Dendritic cell treated with granulocyte-macrophage colony-stimulating factor and Interleukin-4, amounts not matched to agents 40 ng/mL and 50 ng/mL, for 4 days (primary cell): Measurements from ENCODE around the gene MFSD11.
"Not testable (repeated sequence)": the region's sequence is repeated elsewhere in the genome, so short reads cannot be mapped to it uniquely, and the experiment has no call there.

Source experiments
- H3K27ac Mint-ChIP-seq: one replicate; pipeline ENCODE4 v1.8.0; 2022; ENCODE audit warnings: mild to moderate bottlenecking, mixed read lengths
- H3K27me3 Mint-ChIP-seq: one replicate; pipeline ENCODE4 v1.8.0; 2022; ENCODE audit warnings: mild to moderate bottlenecking, mixed read lengths
- H3K36me3 Mint-ChIP-seq: one replicate; pipeline ENCODE4 v1.8.0; 2022; ENCODE audit warnings: low read depth, mixed read lengths
- H3K4me1 Mint-ChIP-seq: one replicate; pipeline ENCODE4 v1.8.0; 2022; ENCODE audit warnings: low read depth, mixed read lengths
- H3K4me3 Mint-ChIP-seq: one replicate; pipeline ENCODE4 v1.8.0; 2022; ENCODE audit warnings: mild to moderate bottlenecking, moderate library complexity, mixed read lengths
- H3K9me3 Mint-ChIP-seq: one replicate; pipeline ENCODE4 v1.8.0; 2022; ENCODE audit warnings: mixed read lengths
- intact Hi-C: fragments of 100-400 bp; cut with micrococcal nuclease; formaldehyde crosslinking; loops from one replicate; pipeline ENCODE4 v1.15.0; 2022

MFSD11 gene

DNA sequence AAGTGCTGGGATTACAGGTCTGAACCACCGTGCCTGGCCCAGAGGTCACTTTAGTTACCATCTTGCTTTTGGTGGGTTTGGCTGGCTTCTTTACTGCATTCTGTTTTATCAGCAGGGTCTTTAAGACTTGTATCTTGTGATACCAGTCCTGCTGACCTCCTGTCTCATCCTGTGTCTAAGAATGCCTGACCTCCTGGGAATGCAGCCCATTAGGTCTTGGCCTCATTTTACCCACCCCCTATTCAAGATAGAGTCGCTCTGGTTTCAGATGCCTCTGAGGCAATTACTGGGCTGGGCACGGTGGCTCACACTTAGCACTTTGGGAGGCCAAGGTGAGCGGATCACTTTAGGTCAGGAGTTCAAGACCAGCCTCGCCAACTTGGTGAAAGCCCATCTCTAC is 63.8 kb downstream of the MFSD11 start:
- intact Hi-C loops: no loop called here
- no peaks in the 10 kb centered on the region for H3K27me3 Mint-ChIP-seq
- no peaks in the 10 kb centered on the region for H3K9me3 Mint-ChIP-seq

DNA sequence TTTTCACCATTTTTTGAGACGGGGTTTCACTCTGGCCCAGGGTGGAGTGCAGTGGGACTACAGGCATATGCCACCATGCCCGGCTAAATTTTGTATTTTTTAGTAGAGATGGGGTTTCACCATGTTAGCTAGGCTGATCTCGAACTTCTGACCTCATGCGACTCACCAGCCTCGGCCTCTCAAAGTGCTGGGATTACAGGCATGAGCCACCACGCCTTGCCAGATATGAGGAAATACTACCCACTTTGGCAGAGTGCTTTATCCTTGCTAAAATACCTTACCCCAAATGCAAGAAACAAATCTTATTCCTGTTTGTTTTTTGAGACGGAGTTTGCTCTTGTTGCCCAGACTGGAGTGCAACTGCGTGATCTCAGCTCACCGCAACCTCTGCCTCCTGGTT is 67.4 kb downstream of the MFSD11 start:
- Mint-ChIP-seq H3K9me3 (no peaks in the 10 kb centered on the region), H3K4me1 (no peaks in the 10 kb centered on the region), H3K27me3 (no peaks in the 10 kb centered on the region), H3K4me3 (no peak overlapping the region), H3K36me3 (no peaks in the 10 kb centered on the region), H3K27ac (no peak overlapping the region)
- intact Hi-C loops: no loop called here

More for the DNA sequence above, 63.8 kb downstream of the MFSD11 start:
- Mint-ChIP-seq H3K4me3 (no peak overlapping the region), H3K36me3 (no peaks in the 10 kb centered on the region), H3K4me1 (no peaks in the 10 kb centered on the region), H3K27ac (no peak overlapping the region)

DNA sequence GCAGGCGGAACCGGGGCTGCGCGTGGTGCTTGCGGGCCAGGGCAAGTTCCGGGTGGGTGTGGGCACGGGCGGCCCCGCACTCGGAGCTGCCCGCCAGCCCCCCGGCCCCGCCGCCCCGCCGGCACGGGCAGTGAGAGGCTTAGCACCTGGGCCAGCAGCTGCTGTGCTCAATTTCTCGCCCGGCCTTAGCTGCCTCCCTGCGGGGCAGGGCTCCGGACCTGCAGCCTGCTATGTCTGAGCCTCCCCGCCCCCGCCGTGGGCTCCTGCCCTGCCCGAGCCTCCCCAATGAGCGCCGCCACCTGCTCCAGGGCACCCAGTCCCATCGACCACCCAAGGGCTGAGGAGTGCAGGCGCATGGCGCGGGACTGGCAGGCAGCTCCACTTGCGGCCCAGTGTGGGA is 68.2 kb downstream of the MFSD11 start:
- H3K27ac Mint-ChIP-seq, H3K4me1 Mint-ChIP-seq, H3K27me3 Mint-ChIP-seq, intact Hi-C loops, H3K36me3 Mint-ChIP-seq, H3K4me3 Mint-ChIP-seq, H3K9me3 Mint-ChIP-seq: not testable (repeated sequence)

DNA sequence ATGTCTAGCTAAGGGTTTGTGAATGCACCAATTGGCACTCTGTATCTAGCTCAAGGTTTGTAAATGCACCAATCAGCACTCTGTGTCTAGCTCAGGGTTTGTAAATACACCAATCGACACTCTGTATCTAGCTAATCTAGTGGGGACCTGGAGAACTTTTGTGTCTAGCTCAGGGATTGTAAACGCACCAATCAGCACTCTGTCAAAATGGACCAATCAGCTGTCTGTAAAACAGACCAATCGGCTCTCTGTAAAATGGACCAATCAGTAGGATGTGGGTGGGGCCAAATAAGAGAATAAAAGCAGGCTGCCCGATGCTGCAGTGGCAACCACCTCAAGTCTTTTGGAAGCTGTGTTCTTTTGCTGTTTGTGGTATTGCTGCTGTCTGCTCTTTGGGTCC is 68.8 kb downstream of the MFSD11 start:
- H3K27me3 Mint-ChIP-seq, H3K27ac Mint-ChIP-seq, H3K4me1 Mint-ChIP-seq, intact Hi-C loops, H3K4me3 Mint-ChIP-seq, H3K9me3 Mint-ChIP-seq, H3K36me3 Mint-ChIP-seq: not testable (repeated sequence)

DNA sequence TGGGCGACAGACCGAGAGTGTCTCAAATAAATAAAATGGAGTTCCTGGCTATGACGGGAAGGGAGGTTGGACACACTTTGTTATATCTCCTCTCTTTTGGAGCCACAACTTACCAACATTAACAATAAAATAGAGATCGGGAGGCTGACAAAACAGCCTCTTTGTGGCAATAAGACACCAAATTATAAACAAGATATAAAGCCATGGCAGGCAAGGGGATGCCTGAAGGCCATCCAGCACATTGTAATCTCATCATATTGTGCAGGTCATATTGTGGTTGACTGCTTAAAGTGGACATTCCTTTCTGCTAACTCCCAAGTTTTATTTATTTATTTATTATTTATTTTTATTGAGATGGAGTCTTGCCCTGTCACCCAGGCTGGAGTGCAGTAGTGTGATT is 70.4 kb downstream of the MFSD11 start:
- no peak overlapping the region for H3K4me3 Mint-ChIP-seq
- H3K4me1 Mint-ChIP-seq: no peaks in the 10 kb centered on the region
- intact Hi-C loops: no loop called here
- no peaks in the 10 kb centered on the region for H3K36me3 Mint-ChIP-seq
- H3K27me3 Mint-ChIP-seq: no peaks in the 10 kb centered on the region
- no peak overlapping the region for H3K27ac Mint-ChIP-seq
- no peaks in the 10 kb centered on the region for H3K9me3 Mint-ChIP-seq

DNA sequence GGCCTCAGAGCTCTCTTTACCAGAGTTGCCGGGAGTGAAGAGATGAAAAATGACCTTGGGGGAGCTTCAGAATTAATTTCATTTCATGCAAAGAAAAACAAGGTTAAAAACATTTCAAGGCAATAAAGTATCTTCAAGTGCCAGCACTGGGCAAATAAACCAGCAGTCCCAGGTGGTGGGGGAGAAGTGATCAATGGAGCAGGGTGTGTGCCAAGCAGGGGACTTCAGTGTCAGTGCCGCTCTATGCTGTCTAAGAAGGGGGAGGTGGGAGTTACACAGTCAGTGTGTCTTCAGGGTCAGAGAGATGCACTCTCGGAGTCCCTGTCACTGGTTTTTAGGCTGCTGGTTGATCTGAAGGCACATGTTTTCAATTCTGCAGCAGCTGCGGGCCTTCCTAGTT is 73.0 kb downstream of the MFSD11 start:
- H3K27ac Mint-ChIP-seq: no peak overlapping the region
- no peak overlapping the region for H3K4me3 Mint-ChIP-seq
- intact Hi-C loops: no loop called here

DNA sequence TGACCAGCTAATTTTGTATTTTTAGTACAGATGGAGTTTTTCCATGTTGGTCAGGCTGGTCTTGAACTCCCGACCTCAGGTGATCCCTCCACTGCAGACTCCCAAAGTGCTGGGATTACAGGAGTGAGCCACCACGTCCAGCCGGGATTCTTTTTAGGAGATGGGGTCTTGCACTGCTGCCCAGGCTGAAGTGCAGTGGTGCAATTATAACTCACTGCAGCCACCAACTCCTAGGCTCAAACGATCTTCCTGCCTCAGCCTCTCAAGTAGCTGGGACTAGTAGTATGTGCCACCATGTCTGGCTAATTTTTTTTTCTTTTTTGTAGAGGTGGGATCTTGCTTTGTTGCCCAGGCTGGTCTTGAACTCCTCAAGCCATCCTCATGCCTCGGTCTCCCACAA is 73.9 kb downstream of the MFSD11 start:
- Mint-ChIP-seq H3K27me3 (peaks cover 8% of the 10 kb centered on the region), H3K27ac (no peak overlapping the region), H3K9me3 (no peaks in the 10 kb centered on the region), H3K4me3 (no peak overlapping the region), H3K36me3 (no peaks in the 10 kb centered on the region), H3K4me1 (no peaks in the 10 kb centered on the region)
- intact Hi-C loops: no loop called here

More for the DNA sequence above, 73.0 kb downstream of the MFSD11 start:
- Mint-ChIP-seq H3K9me3 (no peaks in the 10 kb centered on the region), H3K4me1 (no peaks in the 10 kb centered on the region), H3K27me3 (peaks cover 5% of the 10 kb centered on the region), H3K36me3 (no peaks in the 10 kb centered on the region)

DNA sequence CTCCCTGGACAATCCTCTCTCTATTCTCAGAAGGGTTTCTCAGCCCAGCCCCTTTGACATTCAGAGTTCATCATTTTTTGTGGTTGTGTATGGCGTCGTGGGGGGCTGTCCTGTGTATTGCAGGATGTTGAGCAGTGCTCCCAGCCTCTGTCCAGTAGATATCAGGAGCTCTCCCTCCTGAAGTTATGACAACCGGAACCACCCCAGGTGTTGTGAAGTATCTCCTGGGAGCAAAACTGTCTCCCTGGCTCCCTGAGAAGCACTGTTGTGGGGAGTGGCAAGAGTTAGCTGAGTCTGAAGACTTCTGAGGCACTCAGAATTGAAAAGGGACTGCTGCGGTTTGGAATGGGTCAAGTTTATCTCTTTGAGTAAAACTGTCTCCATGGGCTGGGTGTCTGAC is 74.3 kb downstream of the MFSD11 start:
- no peak overlapping the region for H3K4me3 Mint-ChIP-seq
- no peak overlapping the region for H3K27ac Mint-ChIP-seq
- H3K36me3 Mint-ChIP-seq: no peaks in the 10 kb centered on the region
- no peaks in the 10 kb centered on the region for H3K9me3 Mint-ChIP-seq
- intact Hi-C loops: no loop called here
- H3K4me1 Mint-ChIP-seq: no peaks in the 10 kb centered on the region
- peaks cover 8% of the 10 kb centered on the region for H3K27me3 Mint-ChIP-seq

DNA sequence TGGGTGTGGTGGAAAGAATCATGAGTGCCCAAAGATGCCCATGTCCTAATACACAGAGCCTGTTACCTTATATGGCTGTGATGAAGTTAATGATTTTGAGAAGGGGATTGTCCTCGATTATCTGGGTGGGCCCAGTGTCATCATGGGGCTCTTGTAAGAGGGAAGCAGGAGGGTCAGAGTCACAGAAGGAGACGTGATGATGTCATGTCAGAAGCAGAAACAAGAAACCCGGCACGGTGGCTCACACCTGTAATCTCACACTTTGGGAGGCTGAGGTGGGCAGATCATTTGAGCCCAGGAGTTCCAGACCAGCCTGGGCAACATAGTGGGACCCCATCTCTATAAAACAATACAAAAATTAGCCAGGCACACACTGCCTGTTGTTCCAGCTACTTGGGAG is 75.0 kb downstream of the MFSD11 start:
- Mint-ChIP-seq H3K4me3 (no peak overlapping the region), H3K27ac (no peak overlapping the region), H3K27me3 (peaks cover 8% of the 10 kb centered on the region), H3K4me1 (no peaks in the 10 kb centered on the region), H3K36me3 (no peaks in the 10 kb centered on the region), H3K9me3 (no peaks in the 10 kb centered on the region)
- intact Hi-C loops: no loop called here

DNA sequence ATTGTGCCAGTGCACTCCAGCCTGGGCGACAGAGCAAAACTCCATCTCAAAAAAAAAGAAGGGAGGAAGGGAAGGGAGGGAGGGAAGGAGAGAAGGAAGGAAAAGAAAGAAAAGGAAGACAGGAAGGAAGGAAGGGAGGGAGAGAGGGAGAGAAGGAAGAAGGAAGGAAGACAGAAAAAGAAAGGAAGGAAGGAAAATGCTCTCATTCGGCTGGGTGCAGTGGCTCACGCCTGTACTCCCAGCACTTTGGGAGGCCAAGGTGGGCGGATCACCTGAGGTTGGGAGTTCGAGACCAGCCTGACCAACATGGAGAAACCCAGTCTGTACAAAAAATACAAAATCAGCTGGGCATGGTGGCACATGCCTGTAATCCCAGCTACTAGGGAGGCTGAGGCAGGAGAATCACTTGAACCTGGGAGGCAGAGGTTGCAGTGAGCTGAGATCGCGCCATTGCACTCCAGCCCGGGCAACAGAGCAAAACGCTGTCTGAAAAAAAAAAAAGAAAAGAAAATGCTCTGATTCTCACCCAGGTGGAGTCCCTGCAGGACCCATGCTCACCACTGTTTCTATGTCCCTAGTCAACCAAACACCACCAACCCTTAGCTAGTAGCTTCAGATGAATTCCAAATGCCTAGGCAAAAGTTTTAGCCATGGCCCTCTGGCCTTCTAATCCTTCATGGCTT is 78.1 kb downstream of the MFSD11 start:
- peaks cover 19% of the 10 kb centered on the region for H3K27me3 Mint-ChIP-seq
- H3K27ac Mint-ChIP-seq, H3K9me3 Mint-ChIP-seq, intact Hi-C loops, H3K36me3 Mint-ChIP-seq, H3K4me1 Mint-ChIP-seq, H3K4me3 Mint-ChIP-seq: not testable (repeated sequence)

DNA sequence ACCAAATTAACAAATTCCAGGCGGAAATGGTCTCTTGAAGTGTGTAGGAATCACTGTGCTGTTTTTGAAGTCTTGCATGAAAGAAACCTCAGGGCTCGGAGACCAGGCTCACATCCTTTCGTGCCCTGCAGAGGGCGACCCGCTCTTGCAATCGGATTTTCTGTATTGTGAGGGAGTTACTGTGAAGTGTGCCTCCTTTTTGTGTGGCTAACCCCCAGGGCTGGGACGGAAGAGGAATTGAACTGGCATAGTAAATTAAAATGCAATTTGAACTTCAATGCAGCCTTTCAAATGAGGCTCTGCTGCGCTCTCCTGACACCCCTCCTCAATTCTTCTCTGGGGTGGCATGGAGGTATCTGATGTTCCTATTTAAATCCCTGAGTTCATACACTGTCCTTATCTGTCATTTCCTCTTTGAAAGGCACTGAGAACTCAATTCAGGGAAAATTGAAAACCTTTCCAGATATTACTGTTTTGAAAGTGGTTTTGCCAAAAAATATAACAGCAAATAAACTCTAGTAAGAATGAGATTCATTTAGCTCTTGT is 78.7 kb downstream of the MFSD11 start:
- peaks cover 5% of the 10 kb centered on the region for H3K4me1 Mint-ChIP-seq
- no peaks in the 10 kb centered on the region for H3K36me3 Mint-ChIP-seq
- no peak overlapping the region for H3K27ac Mint-ChIP-seq
- intact Hi-C loops: no loop called here
- H3K9me3 Mint-ChIP-seq: no peaks in the 10 kb centered on the region
- peaks cover 19% of the 10 kb centered on the region for H3K27me3 Mint-ChIP-seq
- no peak overlapping the region for H3K4me3 Mint-ChIP-seq

DNA sequence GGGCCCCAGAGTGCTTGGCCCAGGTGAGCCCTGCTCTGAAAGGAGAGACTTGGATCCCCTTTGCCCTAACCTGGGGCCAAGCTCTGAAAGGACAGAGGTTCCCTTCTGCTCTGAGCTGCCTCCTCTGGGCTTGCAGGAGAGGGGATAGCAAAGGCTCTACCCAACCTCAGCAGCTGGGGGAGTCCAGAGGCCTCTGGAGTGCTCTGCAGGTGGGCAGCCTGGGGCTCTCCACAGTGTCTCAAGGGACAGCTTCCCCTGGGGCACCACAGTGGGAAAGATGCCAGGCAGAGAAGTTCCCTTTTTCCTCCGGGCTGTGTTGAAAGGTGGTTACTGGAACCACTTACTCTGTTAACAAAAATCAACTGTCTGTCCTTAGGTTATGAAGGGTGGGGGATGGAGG is 82.1 kb downstream of the MFSD11 start:
- H3K27ac Mint-ChIP-seq: no peak overlapping the region
- H3K9me3 Mint-ChIP-seq: no peaks in the 10 kb centered on the region
- peaks cover 5% of the 10 kb centered on the region for H3K4me1 Mint-ChIP-seq
- H3K27me3 Mint-ChIP-seq: peaks cover 19% of the 10 kb centered on the region
- no peak overlapping the region for H3K4me3 Mint-ChIP-seq
- H3K36me3 Mint-ChIP-seq: no peaks in the 10 kb centered on the region
- intact Hi-C loops: no loop called here

DNA sequence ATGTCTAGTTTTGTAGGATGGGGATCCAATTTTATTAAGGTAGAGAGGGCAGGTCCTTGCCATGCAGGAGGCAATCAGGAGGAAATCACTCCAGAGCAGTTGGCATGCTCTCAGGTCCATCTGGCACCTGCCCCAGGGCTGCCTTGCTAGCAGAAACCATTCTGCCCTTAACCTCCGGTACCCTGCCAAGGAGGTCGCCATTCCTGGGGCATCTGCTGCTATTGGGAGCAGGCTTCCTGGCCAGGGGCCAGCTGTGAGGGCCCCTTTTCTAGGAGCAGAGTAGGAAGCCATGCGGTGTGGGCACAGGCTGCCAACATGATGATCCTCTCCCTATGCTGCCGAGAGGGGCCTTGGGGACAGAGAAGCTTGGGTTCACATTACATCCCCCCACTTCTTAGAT is 82.6 kb downstream of the MFSD11 start:
- Mint-ChIP-seq H3K4me1 (peaks cover 5% of the 10 kb centered on the region), H3K4me3 (no peak overlapping the region), H3K27ac (no peak overlapping the region), H3K36me3 (no peaks in the 10 kb centered on the region), H3K27me3 (peaks cover 17% of the 10 kb centered on the region), H3K9me3 (no peaks in the 10 kb centered on the region)
- intact Hi-C loops: no loop called here

DNA sequence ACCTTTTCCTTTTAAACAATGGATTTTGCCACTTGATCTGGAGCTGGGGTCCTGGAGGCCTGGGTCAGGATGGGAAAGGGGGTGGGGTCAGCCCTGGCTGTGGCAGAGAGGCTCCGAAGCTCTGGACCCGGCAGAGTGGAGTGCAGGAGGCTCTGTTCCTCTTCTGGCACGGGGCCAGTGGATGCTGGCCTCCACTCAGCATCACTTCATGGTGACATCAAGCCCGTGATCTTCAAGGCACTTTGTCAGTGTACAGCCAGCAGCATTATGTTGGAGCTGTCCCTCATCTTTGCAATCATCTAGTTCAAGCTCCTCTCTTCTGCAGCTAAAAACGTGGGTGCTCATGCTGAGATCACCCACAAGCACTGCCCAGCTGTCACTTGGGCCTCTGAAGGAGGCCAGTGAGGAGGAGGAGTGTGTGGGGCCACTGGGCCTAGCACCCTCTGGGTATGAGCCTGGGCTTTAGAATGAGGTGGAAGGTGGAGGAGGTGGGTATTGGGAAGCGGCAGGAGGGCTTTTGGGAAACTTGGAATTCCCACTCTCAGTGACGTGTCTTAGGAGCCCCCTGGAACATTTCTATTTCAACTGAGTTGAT is 84.4 kb downstream of the MFSD11 start:
- no peaks in the 10 kb centered on the region for H3K9me3 Mint-ChIP-seq
- H3K4me3 Mint-ChIP-seq: no peak overlapping the region
- peaks cover 5% of the 10 kb centered on the region for H3K4me1 Mint-ChIP-seq
- intact Hi-C loops: no loop called here
- no peak overlapping the region for H3K27ac Mint-ChIP-seq
- no peaks in the 10 kb centered on the region for H3K36me3 Mint-ChIP-seq
- peaks cover 11% of the 10 kb centered on the region for H3K27me3 Mint-ChIP-seq

DNA sequence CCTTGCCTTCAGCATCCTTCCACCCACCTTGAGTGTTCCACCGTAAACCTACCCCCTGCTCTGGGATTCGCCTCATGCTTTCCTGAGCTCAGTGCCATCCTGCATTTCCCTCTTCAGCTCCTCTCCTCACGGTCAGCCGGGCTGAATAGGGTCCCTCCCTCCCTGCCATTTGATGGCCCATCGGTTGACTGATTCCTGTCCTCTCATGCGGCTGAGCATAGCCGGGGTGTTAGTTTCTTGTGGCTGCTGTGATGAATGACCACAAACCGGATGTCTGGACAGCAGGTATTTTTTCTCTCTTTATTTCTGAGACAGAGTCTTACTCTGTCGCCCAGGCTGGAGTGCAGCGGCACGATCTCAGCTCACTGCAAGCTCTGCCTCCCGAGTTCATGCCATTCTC is 86.2 kb downstream of the MFSD11 start:
- Mint-ChIP-seq H3K4me1 (peaks cover 5% of the 10 kb centered on the region), H3K4me3 (no peak overlapping the region), H3K27ac (no peak overlapping the region)

More for the DNA sequence above, 86.2 kb downstream of the MFSD11 start:
- H3K9me3 Mint-ChIP-seq: no peaks in the 10 kb centered on the region
- intact Hi-C loops: no loop called here
- peaks cover 16% of the 10 kb centered on the region for H3K27me3 Mint-ChIP-seq
- H3K36me3 Mint-ChIP-seq: no peaks in the 10 kb centered on the region
